Measurements from ENCODE around the gene ZNF205.
"Not testable (repeated sequence)": the region's sequence is repeated elsewhere in the genome, so short reads cannot be mapped to it uniquely, and the experiment has no call there.

Gene ZNF205

DNA sequence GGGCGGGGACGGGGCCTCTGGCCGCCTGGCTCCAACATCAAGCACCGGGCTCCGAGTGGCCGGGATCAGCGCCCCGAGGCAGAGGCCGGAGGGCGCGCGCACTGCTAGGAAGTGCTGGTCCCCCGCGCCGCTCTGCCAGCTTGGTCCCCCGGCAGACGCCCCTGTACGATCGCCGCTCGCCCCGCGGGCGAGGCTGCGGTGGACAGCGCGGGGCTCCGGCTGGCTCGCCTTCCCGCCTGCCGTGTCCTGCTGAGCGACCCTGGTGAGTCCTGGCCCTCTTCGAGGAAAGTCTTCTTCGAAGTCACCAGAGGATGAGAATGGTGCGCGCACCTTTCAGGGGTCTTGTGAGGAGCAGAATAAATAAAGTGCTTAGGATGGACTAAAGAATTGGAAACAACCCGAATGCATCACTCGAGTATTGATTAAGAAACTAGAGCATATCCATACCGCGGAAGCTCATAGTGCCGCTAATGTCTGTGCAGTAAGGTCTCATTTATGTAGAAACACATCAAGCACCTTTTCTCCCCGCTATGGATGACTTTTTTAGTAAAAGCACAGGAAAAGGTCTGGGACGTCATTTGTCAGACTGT lies 22.8 kb downstream of the ZNF205 start:
- DNase-seq: no peak

DNA sequence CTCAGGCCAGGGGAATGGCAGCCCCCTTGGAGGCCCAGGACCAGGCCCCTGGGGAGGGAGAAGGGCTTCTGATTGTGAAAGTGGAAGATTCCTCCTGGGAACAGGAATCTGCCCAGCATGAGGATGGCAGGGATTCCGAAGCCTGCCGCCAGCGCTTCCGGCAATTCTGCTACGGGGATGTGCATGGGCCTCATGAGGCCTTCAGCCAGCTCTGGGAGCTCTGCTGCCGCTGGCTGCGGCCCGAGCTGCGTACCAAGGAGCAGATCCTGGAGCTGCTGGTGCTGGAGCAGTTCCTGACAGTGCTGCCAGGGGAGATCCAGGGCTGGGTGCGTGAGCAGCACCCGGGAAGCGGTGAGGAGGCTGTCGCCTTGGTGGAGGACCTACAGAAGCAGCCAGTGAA lies 24.9 kb downstream of the ZNF205 start:
- no peak for DNase-seq

DNA sequence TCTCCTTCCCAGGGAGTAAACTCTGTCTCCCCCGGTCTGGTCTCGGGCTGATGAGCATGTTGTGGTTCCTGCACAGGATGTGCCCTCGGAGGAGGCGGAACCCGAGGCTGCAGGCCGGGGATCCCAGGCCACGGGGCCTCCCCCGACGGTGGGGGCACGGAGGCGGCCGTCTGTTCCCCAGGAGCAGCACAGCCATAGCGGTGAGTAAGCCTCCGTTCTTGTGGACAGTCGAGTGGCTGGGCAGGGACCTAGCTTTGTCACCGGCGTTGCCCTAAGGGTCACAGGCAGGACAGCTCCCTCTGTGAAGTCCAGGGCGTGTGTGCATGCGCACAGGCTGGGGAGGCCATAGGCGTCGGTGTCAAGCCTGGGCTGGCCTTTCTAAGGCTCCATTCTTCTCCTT lies 26.0 kb downstream of the ZNF205 start:
- DNase-seq: no peak

DNA sequence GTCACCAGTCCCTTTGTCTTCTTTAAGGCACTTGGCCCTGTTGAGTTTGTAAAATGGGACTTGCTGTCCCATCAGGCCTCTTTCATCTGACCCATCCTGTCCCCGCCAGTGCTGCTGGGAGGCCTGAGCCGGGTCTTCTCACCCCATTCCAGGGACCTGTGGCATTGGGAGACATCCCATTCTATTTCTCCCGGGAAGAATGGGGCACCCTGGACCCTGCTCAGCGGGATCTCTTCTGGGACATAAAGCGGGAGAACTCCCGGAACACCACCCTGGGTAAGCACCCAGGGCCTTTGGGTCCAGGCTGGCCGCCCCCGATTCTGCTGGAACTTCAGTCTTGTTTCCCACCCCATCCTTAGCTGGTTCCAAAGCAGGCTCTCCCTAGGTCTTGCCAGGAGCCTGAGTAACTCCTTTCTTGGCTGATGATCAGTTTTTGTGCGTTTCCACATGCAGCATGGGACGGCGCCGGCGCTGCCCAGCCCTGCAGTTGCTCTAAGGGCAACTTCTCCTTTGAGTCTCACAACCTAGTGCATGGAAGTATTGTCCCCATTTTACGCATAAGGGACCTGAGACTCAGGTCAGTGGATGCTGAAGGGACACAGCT lies 26.5 kb downstream of the ZNF205 start:
- no peak for DNase-seq

DNA sequence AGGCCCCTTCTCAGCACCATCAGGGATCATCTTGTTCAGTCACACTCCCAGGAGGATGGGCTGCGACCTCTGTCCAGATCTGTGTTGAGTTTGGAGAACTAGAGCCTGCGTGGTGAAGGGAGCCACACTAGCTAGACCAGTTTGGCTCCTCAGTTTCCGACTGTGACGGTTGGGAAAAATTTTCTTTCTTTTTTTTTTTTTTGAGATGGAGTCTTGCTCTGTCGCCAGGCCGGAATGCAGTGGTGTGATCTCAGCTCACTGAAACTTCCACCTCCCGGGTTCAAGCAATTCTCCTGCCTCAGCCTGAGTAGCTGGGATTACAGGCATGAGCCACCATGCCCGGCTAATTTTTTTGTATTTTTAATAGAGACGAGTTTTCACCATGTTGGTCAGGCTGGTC lies 27.2 kb downstream of the ZNF205 start:
- not testable (repeated sequence) for DNase-seq

DNA sequence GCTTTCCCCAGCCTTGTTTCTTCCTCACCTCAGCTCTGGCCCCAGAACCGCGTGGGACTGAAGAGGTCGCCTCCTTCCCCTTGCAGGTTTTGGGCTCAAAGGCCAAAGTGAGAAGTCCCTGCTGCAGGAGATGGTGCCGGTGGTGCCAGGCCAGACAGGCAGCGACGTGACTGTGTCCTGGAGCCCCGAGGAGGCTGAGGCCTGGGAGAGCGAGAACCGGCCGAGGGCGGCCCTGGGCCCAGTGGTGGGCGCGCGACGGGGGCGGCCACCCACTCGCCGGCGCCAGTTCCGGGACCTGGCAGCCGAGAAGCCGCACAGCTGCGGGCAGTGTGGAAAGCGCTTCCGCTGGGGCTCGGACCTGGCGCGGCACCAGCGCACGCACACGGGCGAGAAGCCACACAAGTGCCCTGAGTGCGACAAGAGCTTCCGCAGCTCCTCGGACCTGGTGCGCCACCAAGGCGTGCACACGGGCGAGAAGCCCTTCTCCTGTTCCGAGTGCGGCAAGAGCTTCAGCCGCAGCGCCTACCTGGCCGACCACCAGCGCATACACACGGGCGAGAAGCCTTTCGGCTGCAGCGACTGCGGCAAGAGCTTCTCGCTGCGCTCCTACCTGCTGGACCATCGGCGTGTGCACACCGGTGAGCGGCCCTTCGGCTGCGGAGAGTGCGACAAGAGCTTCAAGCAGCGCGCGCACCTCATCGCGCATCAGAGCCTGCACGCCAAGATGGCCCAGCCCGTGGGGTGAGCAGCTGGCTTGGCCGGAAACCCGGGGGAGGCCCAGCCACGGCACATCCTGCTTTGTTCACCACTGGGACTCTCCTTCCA lies 28.4 kb downstream of the ZNF205 start:
- no peak for DNase-seq

DNA sequence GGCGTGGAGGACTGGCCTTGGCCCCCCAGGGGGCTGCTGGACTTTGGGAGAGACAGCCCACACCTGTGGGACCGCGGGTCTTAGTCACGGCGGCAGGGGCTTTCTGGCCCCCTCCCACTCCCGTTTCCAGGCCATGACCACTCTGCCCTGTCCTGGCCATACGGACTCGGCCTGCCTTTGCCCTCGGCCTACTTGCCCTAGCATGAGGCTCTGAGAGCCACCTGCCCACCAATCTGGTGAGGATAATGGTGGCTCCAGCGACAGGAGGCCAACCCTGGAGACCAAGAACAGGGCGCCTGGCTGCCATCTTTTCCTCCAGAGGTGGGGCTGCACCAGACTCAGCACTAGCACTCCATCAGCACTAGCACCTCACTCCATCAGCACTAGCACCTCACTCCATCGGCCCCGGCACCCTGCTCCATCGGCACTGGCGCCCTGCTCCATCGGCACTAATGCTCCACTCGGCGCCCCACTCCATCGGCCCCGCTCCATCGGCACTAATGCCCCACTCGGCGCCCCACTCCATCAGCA lies 29.5 kb downstream of the ZNF205 start:
- DNase-seq: no peak

DNA sequence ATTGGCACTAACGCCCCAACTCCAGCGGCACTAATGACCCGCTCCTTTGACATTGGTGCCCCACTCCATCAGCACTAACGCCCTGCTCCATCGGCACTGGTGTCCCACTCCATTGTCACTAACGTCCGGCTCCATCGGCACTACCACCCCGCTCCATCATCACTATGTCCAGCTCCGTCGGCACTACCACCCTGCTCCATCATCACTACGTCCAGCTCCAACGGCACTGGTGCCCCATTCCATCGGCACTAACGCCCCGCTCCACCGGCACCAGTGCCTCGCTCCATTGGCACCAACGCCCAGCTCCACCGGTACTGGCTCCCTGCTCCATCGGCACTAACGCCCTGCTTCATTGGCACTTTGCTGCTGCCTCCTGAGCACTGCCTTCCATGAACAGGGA lies 29.9 kb downstream of the ZNF205 start:
- no peak for DNase-seq

DNA sequence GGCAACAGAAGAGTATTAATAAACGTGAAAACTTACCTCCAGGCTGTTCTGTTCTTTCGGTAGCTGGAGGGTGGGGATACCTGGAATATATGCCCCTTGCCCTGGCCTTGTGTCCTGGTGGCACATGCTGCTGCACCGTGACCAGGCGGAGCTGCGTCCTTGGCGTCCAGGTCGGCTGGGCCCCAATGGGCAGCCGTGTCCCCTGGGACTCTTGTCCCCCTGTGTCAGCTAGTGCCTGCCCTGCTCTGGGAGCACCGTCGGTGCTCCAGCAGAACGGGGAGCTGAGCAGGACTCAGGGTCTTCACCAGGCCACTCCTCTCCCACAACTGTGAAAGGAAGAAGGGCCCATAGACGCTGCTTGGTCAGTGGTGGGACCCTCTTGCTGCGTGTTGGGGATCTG lies 30.4 kb downstream of the ZNF205 start:
- no peak for DNase-seq

DNA sequence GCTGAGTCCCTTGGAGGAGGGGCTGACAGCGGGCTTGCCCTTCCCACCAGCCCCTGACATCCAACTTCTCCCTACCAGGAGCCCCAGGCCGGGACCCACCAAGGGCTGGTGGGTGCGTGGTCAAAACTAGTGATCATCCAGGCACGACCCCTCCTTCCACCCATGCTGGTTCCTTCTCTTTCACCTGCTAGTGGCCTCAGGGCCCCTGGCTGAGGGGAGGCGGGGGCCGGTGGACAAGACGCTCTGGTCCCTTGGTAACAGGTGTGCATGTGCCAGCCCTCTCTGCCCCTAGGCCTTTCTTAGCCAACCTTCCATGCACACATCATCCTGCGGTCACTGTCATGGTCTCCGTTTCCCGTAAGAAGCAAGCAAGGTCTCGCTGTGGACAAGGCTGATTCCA lies 30.8 kb downstream of the ZNF205 start:
- no peak for DNase-seq

DNA sequence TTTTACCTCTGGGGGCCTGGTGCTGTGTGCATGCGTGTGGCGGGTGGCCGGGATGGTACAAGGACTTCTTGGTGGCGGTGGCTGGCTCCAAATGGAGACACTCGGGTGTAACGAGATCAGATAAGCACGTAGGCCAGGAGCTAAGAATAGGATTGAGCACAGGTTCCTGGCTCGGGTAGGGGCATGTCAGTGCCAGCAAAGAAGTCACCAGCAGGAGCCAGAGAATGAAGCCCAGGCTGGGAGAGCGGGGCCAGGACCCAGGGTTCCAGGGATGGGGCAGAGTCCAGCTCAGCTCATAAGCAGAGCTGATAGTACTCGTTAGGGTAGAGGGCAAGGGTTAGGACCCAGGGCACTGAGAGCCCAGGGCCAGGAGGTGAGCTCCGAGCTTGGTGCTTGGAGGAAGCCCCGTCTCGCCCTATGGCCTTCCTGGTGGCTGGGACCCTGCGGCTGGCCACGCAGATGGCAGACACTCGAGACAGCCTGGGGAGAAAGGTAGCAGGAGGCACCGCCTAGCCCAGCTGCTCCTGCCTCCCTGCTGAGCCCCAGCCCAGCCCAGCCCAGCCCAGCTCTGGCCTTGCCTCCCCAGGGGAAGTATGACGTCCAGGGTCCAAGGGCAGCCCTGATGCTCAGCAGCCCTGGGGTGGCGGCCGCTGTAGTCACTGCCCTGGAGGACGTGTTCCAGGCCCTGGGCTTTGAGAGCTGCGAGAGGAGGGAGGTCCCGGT lies 31.4 kb downstream of the ZNF205 start:
- DNase-seq: no peak

DNA sequence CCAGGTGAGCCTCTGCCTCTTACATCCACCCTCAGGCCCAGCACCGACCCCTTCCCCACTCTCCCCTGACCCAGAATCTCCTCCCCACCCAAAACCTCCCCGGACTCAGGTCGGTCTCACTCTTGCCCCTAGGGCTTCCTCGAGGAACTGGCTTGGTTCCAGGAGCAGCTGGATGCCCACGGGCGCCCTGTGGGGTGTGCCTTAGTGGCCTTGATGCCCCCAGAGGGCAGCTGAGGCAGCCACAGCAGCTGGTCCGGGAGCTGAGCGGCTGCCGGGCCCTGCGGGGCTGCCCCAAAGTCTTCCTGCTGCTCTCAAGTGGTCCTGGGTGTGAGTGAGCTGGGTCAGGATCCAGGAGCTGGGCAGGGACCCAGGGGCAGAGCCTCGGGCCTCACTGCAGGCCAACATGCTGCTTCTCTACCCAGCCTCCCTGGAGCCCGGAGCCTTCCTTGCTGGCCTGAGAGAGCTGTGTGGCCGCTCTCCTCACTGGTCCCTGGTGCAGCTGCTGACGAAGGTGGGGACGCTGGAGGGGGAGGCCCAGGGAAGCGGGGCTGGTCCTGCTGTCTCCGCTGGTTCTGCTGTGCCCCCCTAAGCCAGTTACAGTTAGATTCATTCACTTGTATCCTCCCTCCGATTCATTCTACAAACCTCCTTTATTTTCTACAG lies 32.1 kb downstream of the ZNF205 start:
- no peak for DNase-seq

DNA sequence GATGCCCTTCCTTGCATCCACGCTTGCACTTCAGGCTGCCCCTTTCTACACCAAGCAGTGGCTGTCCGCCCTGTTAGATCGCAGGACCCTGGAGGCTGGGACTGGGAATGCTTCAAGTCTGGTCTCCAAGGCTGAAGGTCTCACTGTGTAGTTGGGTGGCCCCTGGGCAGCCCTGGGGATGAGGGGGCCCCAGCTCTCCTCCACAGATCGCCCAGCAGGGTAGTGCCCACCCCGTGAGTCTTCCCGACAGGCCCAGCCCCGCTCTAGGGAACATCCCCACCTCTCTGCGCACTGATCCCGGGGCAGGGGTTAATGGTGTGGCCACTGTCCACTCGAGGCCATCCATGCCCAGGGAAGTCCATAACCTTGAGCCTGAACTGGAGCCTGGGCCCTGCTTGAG lies 32.8 kb downstream of the ZNF205 start:
- DNase-seq: no peak

DNA sequence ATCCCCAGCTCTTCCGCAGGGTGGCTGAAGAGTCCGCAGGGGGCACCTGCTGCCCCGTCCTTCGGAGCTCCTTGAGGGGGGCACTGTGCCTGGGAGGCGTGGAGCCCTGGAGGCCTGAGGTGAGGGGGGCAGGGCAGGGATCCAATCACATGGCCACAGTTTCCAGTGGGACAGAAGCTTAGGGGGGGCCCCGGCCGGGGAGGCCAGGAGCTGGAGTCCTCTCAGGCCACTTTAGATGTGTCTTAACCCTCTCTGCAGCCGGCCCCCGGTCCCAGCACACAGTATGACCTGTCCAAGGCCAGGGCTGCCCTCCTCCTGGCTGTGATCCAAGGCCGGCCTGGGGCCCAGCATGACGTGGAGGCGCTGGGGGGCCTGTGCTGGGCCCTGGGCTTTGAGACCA lies 33.3 kb downstream of the ZNF205 start:
- no peak for DNase-seq

DNA sequence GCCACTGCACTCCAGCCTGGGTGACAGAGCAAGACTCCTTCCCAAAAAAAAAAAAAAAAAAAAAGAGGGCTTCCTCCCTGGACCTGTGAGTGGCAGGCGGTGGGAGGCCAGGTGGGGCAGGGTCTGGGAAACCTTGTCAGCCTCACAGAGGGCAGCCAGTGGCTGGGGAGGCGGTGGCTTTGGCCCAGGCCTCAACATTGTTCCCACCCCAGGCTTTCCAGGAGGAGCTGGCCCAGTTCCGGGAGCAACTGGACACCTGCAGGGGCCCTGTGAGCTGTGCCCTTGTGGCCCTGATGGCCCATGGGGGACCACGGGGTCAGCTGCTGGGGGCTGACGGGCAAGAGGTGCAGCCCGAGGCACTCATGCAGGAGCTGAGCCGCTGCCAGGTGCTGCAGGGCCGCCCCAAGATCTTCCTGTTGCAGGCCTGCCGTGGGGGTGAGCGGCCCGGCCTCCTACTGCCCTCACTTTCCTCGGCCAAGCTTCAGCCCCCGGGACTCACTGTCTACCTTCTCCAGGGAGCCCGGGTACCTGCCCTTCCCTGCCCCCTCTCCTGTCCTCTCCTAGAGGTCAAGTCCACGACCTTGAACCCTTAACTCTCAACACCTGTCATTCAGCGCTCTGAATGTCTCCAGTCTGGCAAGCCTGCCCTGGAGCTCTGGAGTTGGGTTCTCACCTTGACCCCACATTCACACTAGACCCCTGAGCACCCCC lies 34.8 kb downstream of the ZNF205 start:
- DNase-seq: no peak

DNA sequence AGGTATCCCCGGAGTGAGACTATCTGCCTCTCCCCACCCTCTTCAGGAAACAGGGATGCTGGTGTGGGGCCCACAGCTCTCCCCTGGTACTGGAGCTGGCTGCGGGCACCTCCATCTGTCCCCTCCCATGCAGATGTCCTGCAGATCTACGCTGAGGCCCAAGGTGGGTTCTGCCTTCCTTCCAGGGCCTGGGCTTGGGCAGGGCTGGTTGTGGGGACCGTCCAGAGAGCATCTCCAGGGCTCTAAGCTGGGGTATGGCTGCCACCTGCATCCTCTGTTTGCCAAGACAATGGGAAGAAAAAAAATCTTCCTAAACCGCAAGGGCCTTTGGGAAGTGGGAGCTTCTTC lies 35.3 kb downstream of the ZNF205 start:
- no peak for DNase-seq

DNA sequence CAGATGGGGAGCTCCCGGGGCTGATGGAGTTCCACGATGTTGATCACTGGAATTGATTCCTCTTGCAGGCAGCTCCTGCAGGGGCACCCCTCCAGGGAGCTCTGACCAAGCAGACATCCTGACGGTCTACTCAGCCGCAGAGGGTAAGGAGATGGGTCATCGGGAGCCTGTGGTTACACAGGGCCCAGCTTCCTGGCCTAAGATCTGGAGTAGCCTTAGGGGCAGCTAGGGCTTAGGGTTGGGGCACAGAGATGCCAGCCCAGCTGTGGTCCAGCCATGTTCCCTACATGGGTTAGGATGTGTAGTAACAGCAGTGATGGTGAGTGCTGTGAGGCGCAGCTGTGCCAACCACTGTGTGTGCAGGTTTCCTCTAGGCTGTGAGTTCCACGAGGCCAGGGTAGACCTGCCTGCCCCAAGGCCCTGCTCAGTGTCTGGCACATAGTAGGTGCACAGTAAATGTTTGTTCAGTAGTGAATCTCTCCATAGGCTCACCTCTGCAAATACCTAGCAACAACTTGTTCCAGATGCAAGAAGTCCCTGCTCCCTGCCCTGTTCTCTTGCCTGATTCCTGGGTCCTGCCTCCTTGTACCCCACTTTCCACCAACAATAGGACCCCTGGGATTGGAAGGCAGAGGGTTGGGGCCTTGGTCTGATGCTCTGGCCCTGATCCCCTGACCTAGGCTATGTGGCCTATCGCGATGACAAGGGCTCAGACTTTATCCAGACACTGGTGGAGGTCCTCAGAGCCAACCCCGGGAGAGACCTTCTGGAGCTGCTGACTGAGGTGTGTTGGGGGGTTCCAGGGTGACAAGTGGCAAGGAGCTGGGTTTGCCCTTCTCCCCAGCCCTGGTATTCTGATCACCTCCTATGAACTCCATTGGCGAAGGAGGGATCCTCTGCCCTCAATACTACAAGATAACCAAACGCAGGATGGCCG lies 36.1 kb downstream of the ZNF205 start:
- DNase-seq: no peak

DNA sequence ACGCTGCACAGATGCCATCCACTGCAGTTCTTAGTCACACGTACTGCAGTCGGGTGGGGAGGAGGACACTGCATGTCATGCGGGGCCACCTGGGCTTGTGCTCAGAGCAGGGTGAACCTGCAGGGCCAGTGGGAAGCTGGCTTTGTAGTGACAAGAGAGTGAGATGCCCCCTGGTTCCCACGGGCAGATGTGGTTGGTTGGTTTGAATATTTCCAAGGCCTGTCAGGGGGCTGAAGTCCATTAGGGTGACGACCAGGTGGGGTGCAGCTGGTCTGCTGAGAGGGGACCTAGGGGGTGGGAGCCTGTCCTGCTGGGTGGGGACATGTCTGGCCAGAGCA lies 36.8 kb downstream of the ZNF205 start:
- DNase-seq: no peak

DNA sequence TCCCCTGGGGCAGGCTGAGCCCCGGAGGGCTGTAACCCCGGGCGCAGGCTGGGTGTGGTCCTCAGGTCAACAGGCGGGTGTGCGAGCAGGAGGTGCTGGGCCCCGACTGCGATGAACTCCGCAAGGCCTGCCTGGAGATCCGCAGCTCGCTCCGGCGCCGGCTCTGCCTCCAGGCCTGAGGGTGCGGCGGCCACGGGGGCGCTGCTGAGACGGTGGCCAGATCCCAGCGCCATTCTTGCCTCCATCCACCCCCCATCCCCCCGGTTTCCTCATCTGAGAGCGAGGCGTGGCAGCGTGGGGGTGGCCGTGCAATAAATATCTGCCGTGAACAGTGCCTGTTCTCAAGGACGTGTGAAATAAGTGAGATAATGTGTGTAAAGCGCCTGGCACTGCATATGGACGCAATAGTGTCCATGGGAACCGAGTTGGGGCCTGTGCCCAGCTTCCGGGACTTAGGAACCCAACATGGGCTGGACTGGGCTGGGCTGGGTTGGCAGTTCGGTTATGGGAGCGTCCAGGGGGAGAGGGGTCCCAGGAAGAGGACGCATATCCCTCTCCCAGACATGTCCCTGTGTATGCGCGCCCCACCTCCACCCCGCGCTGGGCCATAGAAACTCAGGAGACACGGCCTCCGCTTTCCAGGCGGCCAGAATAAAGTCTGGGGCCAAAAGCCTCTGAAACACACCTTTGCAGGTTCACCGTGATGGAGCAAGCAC lies 37.4 kb downstream of the ZNF205 start:
- DNase-seq: peak; percentile 56

DNA sequence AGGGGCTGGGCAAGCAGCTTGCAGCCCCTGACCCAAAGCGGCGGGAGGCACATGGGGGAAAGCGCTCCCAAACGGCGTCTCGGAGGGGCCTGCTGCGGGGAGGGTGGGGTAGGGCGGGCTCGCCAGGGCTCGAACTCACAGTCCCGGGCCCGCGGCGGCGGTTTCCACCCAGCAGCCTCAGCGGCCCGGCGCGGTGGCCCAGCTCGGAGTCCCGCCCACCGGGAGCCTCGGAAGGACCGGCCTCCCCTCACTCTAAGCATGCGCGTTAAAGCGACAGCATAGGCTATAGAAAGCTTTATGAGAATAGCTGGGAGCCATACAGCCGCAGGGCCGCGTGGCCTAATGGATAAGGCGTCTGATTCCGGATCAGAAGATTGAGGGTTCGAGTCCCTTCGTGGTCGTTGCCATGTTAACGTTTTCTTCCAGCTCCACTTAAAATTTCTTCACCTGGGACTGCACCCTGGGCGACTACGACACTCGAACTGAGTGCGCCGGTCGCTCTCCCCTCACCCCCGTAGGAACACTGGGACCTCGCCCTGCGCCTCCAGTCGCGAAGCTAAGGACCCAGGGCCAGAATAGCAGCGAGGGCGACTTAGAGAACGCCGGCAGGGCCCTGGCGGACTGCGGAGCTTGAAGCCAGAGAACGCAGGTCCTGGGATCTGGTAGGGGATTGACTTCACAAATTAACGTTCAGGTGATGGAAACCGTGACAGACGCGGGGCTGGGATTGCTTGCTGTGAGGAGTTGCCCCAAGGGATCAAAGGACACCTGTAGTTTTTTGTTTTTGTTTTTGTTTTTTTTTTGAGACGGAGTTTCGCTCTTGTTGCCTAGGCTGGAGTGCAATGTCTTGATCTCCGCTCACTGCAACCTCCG lies 38.2 kb downstream of the ZNF205 start:
- DNase-seq: peak; percentile 95

All from stimulated activated CD4-positive, alpha-beta T cell treated with anti-CD3 and anti-CD28 coated beads, Interleukin-4, amount 100 ng/mL, for 1 hour (primary cell).